ENCODE data around the gene LILRB5.
"Not testable (repeated sequence)": the region's sequence is repeated elsewhere in the genome, so short reads cannot be mapped to it uniquely, and the experiment has no call there.

Gene LILRB5

DNA sequence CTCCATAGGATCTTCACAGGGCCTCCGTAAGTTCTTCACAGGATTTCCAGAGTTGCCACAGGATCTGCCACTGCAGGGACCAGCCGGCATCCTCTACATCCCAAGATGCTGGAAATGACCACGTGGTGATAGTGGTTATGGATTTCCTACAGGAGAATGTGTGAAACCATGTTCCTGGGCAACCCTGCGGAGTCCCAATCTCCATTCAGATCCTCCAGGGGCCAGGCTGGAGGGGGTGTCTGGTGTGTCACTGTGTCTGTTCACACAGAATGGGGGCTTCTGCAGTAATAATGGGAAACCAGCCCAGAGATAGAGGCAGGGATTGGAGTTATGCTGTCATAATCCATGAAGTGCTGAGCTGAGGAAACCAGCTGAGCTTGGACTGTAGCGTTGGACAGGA is 23.1 kb downstream of the LILRB5 start:
- no peak overlapping the region for H3K9ac ChIP-seq

GRCh38 chr19:54231077-54231931 is 25.8 kb downstream of the LILRB5 start:
- Histone ChIP-seq H3K79me2 (ENCODE audit: insufficient read depth, low read depth) (no peaks in the 10 kb centered on the region), H3K4me1 (ENCODE audit: low read depth, poor library complexity, severe bottlenecking) (no peaks in the 10 kb centered on the region), H3K36me3 (ENCODE audit: insufficient read depth) (no peaks in the 10 kb centered on the region), H3K4me2 (no peak overlapping the region), H3K27ac (no peak overlapping the region), H4K20me1 (ENCODE audit: insufficient read depth) (no peaks in the 10 kb centered on the region), H3K4me3 (IDR thresholded peaks at IDR 0.05; ENCODE audit: insufficient read depth, low read depth, low read length) (no peak overlapping the region), H3K27me3 (ENCODE audit: insufficient read depth, low read depth) (peaks cover 61% of the 10 kb centered on the region), H2AFZ (ENCODE audit: low read depth) (no peak overlapping the region), H3K9ac (no peak overlapping the region)
- TF ChIP-seq, protein P1, sequence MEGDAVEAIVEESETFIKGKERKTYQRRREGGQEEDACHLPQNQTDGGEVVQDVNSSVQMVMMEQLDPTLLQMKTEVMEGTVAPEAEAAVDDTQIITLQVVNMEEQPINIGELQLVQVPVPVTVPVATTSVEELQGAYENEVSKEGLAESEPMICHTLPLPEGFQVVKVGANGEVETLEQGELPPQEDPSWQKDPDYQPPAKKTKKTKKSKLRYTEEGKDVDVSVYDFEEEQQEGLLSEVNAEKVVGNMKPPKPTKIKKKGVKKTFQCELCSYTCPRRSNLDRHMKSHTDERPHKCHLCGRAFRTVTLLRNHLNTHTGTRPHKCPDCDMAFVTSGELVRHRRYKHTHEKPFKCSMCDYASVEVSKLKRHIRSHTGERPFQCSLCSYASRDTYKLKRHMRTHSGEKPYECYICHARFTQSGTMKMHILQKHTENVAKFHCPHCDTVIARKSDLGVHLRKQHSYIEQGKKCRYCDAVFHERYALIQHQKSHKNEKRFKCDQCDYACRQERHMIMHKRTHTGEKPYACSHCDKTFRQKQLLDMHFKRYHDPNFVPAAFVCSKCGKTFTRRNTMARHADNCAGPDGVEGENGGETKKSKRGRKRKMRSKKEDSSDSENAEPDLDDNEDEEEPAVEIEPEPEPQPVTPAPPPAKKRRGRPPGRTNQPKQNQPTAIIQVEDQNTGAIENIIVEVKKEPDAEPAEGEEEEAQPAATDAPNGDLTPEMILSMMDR (conservative IDR thresholded peaks at IDR 0.05; ENCODE audit: low read depth, low read length) = peak; percentile 87

More for the DNA sequence above, 23.1 kb downstream of the LILRB5 start:
- Histone ChIP-seq H3K27me3 (ENCODE audit: insufficient read depth, low read depth) (peaks cover 64% of the 10 kb centered on the region), H3K4me3 (IDR thresholded peaks at IDR 0.05; ENCODE audit: insufficient read depth, low read depth, low read length) (no peak overlapping the region), H4K20me1 (ENCODE audit: insufficient read depth) (no peaks in the 10 kb centered on the region), H3K27ac (no peak overlapping the region), H2AFZ (ENCODE audit: low read depth) (no peak overlapping the region), H3K36me3 (ENCODE audit: insufficient read depth) (no peaks in the 10 kb centered on the region), H3K79me2 (ENCODE audit: insufficient read depth, low read depth) (no peaks in the 10 kb centered on the region), H3K4me1 (ENCODE audit: low read depth, poor library complexity, severe bottlenecking) (no peaks in the 10 kb centered on the region), H3K4me2 (no peak overlapping the region)
- TF ChIP-seq, protein P1 (conservative IDR thresholded peaks at IDR 0.05; ENCODE audit: low read depth, low read length) = no peak

GRCh38 chr19:54230031-54230430 is 27.0 kb downstream of the LILRB5 start:
- H3K27me3 ChIP-seq (ENCODE audit: insufficient read depth, low read depth) = peaks cover 64% of the 10 kb centered on the region
- H3K79me2 ChIP-seq (ENCODE audit: insufficient read depth, low read depth) = no peaks in the 10 kb centered on the region
- no peaks in the 10 kb centered on the region for H4K20me1 ChIP-seq (ENCODE audit: insufficient read depth)
- H3K9ac ChIP-seq = no peak overlapping the region
- H3K27ac ChIP-seq = no peak overlapping the region
- H2AFZ ChIP-seq (ENCODE audit: low read depth) = no peak overlapping the region
- H3K4me1 ChIP-seq (ENCODE audit: low read depth, poor library complexity, severe bottlenecking) = no peaks in the 10 kb centered on the region
- no peak overlapping the region for H3K4me2 ChIP-seq
- TF ChIP-seq, protein P1 (conservative IDR thresholded peaks at IDR 0.05; ENCODE audit: low read depth, low read length) = no peak
- no peaks in the 10 kb centered on the region for H3K36me3 ChIP-seq (ENCODE audit: insufficient read depth)
- no peak overlapping the region for H3K4me3 ChIP-seq (IDR thresholded peaks at IDR 0.05; ENCODE audit: insufficient read depth, low read depth, low read length)

DNA sequence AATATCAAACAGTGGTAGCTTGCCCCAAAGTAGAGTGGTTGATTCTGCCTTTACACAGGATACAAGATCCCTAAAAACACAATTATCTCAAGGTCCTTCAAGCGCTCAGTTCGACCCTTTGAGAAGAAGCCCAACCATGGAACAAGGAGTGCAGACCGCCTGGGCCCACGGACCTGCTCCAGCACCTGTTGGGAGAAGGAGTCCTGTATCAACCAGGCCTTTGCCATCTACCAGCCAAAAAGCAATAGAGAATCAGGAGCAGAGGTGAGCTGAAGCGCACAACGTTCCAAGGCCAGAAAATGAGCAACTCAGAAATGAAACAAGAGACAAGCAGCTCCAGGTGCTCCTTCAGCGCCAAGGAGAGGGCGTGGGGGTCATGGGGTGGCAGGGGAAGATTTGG is 27.9 kb downstream of the LILRB5 start:
- no peaks in the 10 kb centered on the region for H3K4me1 ChIP-seq (ENCODE audit: low read depth, poor library complexity, severe bottlenecking)
- no peaks in the 10 kb centered on the region for H3K36me3 ChIP-seq (ENCODE audit: insufficient read depth)
- H3K27me3 ChIP-seq (ENCODE audit: insufficient read depth, low read depth) = peaks cover 59% of the 10 kb centered on the region
- no peak overlapping the region for H3K4me2 ChIP-seq
- H3K79me2 ChIP-seq (ENCODE audit: insufficient read depth, low read depth) = no peaks in the 10 kb centered on the region
- H4K20me1 ChIP-seq (ENCODE audit: insufficient read depth) = no peaks in the 10 kb centered on the region
- no peak overlapping the region for H2AFZ ChIP-seq (ENCODE audit: low read depth)
- H3K4me3 ChIP-seq (IDR thresholded peaks at IDR 0.05; ENCODE audit: insufficient read depth, low read depth, low read length) = no peak overlapping the region
- H3K27ac ChIP-seq = no peak overlapping the region
- no peak overlapping the region for H3K9ac ChIP-seq
- TF ChIP-seq, protein P1 (conservative IDR thresholded peaks at IDR 0.05; ENCODE audit: low read depth, low read length) = no peak

DNA sequence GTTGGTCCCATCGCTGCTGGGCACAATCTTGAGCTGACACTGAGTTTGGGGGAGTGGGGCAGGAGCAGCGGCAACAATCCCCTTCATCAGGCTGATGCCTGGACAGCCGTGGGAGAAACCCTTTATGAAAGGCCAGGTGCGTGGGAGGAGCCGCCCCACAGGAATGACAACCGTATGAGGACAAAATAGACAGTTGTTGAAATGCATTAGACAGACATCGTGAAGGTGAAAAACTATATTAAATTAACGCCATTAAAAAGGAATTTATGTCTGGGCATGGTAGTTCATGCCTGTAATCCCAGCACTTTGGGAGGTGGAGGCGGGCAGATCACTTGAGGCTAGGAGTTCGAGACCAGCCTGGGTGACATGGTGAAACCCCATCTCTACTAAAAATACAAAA is 32.5 kb downstream of the LILRB5 start:
- not testable (repeated sequence) for H2AFZ ChIP-seq (ENCODE audit: low read depth); H3K27ac ChIP-seq; H3K36me3 ChIP-seq (ENCODE audit: insufficient read depth); H3K9ac ChIP-seq; H3K4me2 ChIP-seq; H3K4me1 ChIP-seq (ENCODE audit: low read depth, poor library complexity, severe bottlenecking); H3K79me2 ChIP-seq (ENCODE audit: insufficient read depth, low read depth); H4K20me1 ChIP-seq (ENCODE audit: insufficient read depth); H3K4me3 ChIP-seq (IDR thresholded peaks at IDR 0.05; ENCODE audit: insufficient read depth, low read depth, low read length)
- H3K27me3 ChIP-seq (ENCODE audit: insufficient read depth, low read depth) = peaks cover 46% of the 10 kb centered on the region

DNA sequence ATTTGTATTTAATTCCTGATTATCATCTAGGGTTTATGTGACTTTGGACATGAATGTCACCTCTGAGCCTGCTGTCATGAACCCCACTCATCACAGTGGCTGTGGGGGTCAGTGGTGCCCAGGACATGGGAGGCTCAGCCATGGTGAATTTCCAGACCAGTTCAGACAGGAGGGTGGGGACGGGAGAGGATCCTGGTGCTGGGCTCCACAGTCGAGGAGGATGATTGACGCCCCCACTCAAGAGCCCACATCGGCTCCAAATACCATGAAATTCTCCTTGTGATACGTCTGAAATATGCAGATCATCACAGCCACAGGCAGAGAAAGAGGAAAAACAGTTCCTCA is 33.2 kb downstream of the LILRB5 start:
- not testable (repeated sequence) for H3K27ac ChIP-seq; H3K4me3 ChIP-seq (IDR thresholded peaks at IDR 0.05; ENCODE audit: insufficient read depth, low read depth, low read length); H4K20me1 ChIP-seq (ENCODE audit: insufficient read depth); H2AFZ ChIP-seq (ENCODE audit: low read depth); H3K4me1 ChIP-seq (ENCODE audit: low read depth, poor library complexity, severe bottlenecking); H3K4me2 ChIP-seq; H3K9ac ChIP-seq; H3K79me2 ChIP-seq (ENCODE audit: insufficient read depth, low read depth); H3K36me3 ChIP-seq (ENCODE audit: insufficient read depth)
- peaks cover 41% of the 10 kb centered on the region for H3K27me3 ChIP-seq (ENCODE audit: insufficient read depth, low read depth)

- not testable (repeated sequence) for H3K27ac ChIP-seq; H2AFZ ChIP-seq (ENCODE audit: low read depth); H3K4me1 ChIP-seq (ENCODE audit: low read depth, poor library complexity, severe bottlenecking); H3K4me2 ChIP-seq; H3K36me3 ChIP-seq (ENCODE audit: insufficient read depth); H3K79me2 ChIP-seq (ENCODE audit: insufficient read depth, low read depth); H4K20me1 ChIP-seq (ENCODE audit: insufficient read depth); H3K4me3 ChIP-seq (IDR thresholded peaks at IDR 0.05; ENCODE audit: insufficient read depth, low read depth, low read length); H3K9ac ChIP-seq
- peaks cover 38% of the 10 kb centered on the region for H3K27me3 ChIP-seq (ENCODE audit: insufficient read depth, low read depth)
These were observed 33.7 kb downstream of the LILRB5 start for GRCh38 chr19:54223277-54223936.
